Measurements from ENCODE around the gene PDGFC.

The PDGFC gene

GRCh38 chr4:156792462-156793085 lies 179.0 kb downstream of the PDGFC start:
- no peak overlapping the region for H3K9ac ChIP-seq
- H2AFZ ChIP-seq (ENCODE audit: low read depth) = no peak overlapping the region
- no peaks in the 10 kb centered on the region for H3K4me1 ChIP-seq (ENCODE audit: low read depth, poor library complexity, severe bottlenecking)
- no peaks in the 10 kb centered on the region for H4K20me1 ChIP-seq (ENCODE audit: insufficient read depth)
- TF ChIP-seq CTCF (conservative IDR thresholded peaks at IDR 0.05; ENCODE audit: low read depth, low read length) = no peak
- no peak overlapping the region for H3K4me3 ChIP-seq (IDR thresholded peaks at IDR 0.05; ENCODE audit: insufficient read depth, low read depth, low read length)
- H3K27ac ChIP-seq = no peak overlapping the region
- H3K4me2 ChIP-seq = no peak overlapping the region
- H3K79me2 ChIP-seq (ENCODE audit: insufficient read depth, low read depth) = no peaks in the 10 kb centered on the region
- H3K27me3 ChIP-seq (ENCODE audit: insufficient read depth, low read depth) = no peaks in the 10 kb centered on the region
- H3K36me3 ChIP-seq (ENCODE audit: insufficient read depth) = no peaks in the 10 kb centered on the region

GRCh38 chr4:156790866-156791265 lies 180.7 kb downstream of the PDGFC start:
- no peak overlapping the region for H3K27ac ChIP-seq
- H3K79me2 ChIP-seq (ENCODE audit: insufficient read depth, low read depth) = no peaks in the 10 kb centered on the region
- H3K4me1 ChIP-seq (ENCODE audit: low read depth, poor library complexity, severe bottlenecking) = no peaks in the 10 kb centered on the region
- H3K9ac ChIP-seq = no peak overlapping the region
- no peak for TF ChIP-seq CTCF (conservative IDR thresholded peaks at IDR 0.05; ENCODE audit: low read depth, low read length)
- H4K20me1 ChIP-seq (ENCODE audit: insufficient read depth) = no peaks in the 10 kb centered on the region
- H3K27me3 ChIP-seq (ENCODE audit: insufficient read depth, low read depth) = no peaks in the 10 kb centered on the region
- H3K4me3 ChIP-seq (IDR thresholded peaks at IDR 0.05; ENCODE audit: insufficient read depth, low read depth, low read length) = no peak overlapping the region
- no peak overlapping the region for H2AFZ ChIP-seq (ENCODE audit: low read depth)
- no peak overlapping the region for H3K4me2 ChIP-seq
- H3K36me3 ChIP-seq (ENCODE audit: insufficient read depth) = no peaks in the 10 kb centered on the region

GRCh38 chr4:156788782-156789181 lies 182.8 kb downstream of the PDGFC start:
- no peak overlapping the region for H3K4me3 ChIP-seq (IDR thresholded peaks at IDR 0.05; ENCODE audit: insufficient read depth, low read depth, low read length)
- H3K9ac ChIP-seq = no peak overlapping the region
- no peak overlapping the region for H3K4me2 ChIP-seq
- no peaks in the 10 kb centered on the region for H3K27me3 ChIP-seq (ENCODE audit: insufficient read depth, low read depth)
- TF ChIP-seq CTCF (conservative IDR thresholded peaks at IDR 0.05; ENCODE audit: low read depth, low read length) = no peak
- H3K36me3 ChIP-seq (ENCODE audit: insufficient read depth) = no peaks in the 10 kb centered on the region
- H4K20me1 ChIP-seq (ENCODE audit: insufficient read depth) = no peaks in the 10 kb centered on the region
- no peaks in the 10 kb centered on the region for H3K4me1 ChIP-seq (ENCODE audit: low read depth, poor library complexity, severe bottlenecking)
- H3K79me2 ChIP-seq (ENCODE audit: insufficient read depth, low read depth) = no peaks in the 10 kb centered on the region
- no peak overlapping the region for H3K27ac ChIP-seq
- H2AFZ ChIP-seq (ENCODE audit: low read depth) = no peak overlapping the region

- Histone ChIP-seq H3K4me3 (IDR thresholded peaks at IDR 0.05; ENCODE audit: insufficient read depth, low read depth, low read length) (no peak overlapping the region), H2AFZ (ENCODE audit: low read depth) (no peak overlapping the region), H3K9ac (no peak overlapping the region), H3K4me2 (no peak overlapping the region), H3K79me2 (ENCODE audit: insufficient read depth, low read depth) (no peaks in the 10 kb centered on the region), H3K4me1 (ENCODE audit: low read depth, poor library complexity, severe bottlenecking) (no peaks in the 10 kb centered on the region), H3K36me3 (ENCODE audit: insufficient read depth) (no peaks in the 10 kb centered on the region), H3K27ac (no peak overlapping the region), H3K27me3 (ENCODE audit: insufficient read depth, low read depth) (no peaks in the 10 kb centered on the region), H4K20me1 (ENCODE audit: insufficient read depth) (no peaks in the 10 kb centered on the region)
- no peak for TF ChIP-seq CTCF (conservative IDR thresholded peaks at IDR 0.05; ENCODE audit: low read depth, low read length)
Observed at GRCh38 chr4:156786713-156787112, 184.9 kb downstream of the PDGFC start.
